IMR-90 (cell line): ENCODE measurements around the gene KAZN.

ENCODE experiments used
- BHLHE40 ChIP-seq: fragments of 150-350 bp; IDR thresholded peaks from 2 replicates; pipeline ENCODE4 v1.6.1; 2016; ENCODE audit warnings: mild to moderate bottlenecking, low read depth, low read length
- CEBPB ChIP-seq: IDR thresholded peaks from 2 replicates; pipeline ENCODE4 v1.6.1; 2012; ENCODE audit warnings: low read depth, low read length, improper control_type of control experiment
- CHD1 ChIP-seq: IDR thresholded peaks from 2 replicates; pipeline ENCODE4 v1.6.1; 2012; ENCODE audit warnings: low read depth, low read length, improper control_type of control experiment
- CTCF ChIP-seq: conservative IDR thresholded peaks from 2 replicates; pipeline ENCODE4 v1.5.1; 2012; ENCODE audit warnings: mild to moderate bottlenecking, low read depth, low read length, improper control_type of control experiment
- ELK1 ChIP-seq: fragments of 150-350 bp; IDR thresholded peaks from 2 replicates; pipeline ENCODE4 v1.6.1; 2016; ENCODE audit warnings: low read depth, mild to moderate bottlenecking, low read length, moderate library complexity, borderline replicate concordance
- FOS ChIP-seq: fragments of 150-350 bp; IDR thresholded peaks from 2 replicates; pipeline ENCODE4 v1.6.1; 2016; ENCODE audit warnings: low read depth, low read length
- MAFK ChIP-seq: IDR thresholded peaks from 2 replicates; pipeline ENCODE4 v1.6.1; 2012; ENCODE audit warnings: low read depth, low read length, improper control_type of control experiment
- NFE2L2 ChIP-seq: fragments of 150-350 bp; IDR thresholded peaks from 2 replicates; pipeline ENCODE4 v1.6.1; 2016; ENCODE audit warnings: low read depth, mild to moderate bottlenecking, low read length
- POLR2A ChIP-seq: IDR thresholded peaks from 2 replicates; pipeline ENCODE4 v1.6.1; 2012; ENCODE audit warnings: mild to moderate bottlenecking, low read depth, low read length
- RCOR1 ChIP-seq: IDR thresholded peaks from 2 replicates; pipeline ENCODE4 v1.6.1; 2012; ENCODE audit warnings: mild to moderate bottlenecking, low read length, improper control_type of control experiment; ENCODE audit not compliant: insufficient replicate concordance
- RFX5 ChIP-seq: IDR thresholded peaks from 2 replicates; pipeline ENCODE4 v1.8.0; 2012; ENCODE audit warnings: low read depth, mild to moderate bottlenecking, low read length, moderate library complexity
- SMC3 ChIP-seq: fragments of 150-350 bp; IDR thresholded peaks from 2 replicates; pipeline ENCODE4 v1.6.1; 2016; ENCODE audit warnings: low read depth, mild to moderate bottlenecking, antibody characterized with exemption, low read length, moderate library complexity
- USF2 ChIP-seq: fragments of 150-350 bp; IDR thresholded peaks from 2 replicates; pipeline ENCODE4 v1.6.1; 2017; ENCODE audit warnings: mild to moderate bottlenecking, antibody characterized with exemption, low read length, low read depth

GRCh38 chr1:14624941-14625340, 26.5 kb downstream of the KAZN start:
- TF ChIP-seq CTCF = no peak
- TF ChIP-seq RCOR1 = no peak
- no peak for TF ChIP-seq USF2
- no peak for TF ChIP-seq POLR2A
- TF ChIP-seq MAFK = no peak
- no peak for TF ChIP-seq FOS
- no peak for TF ChIP-seq SMC3
- no peak for TF ChIP-seq CEBPB
- TF ChIP-seq ELK1 = no peak
- no peak for TF ChIP-seq NFE2L2
- no peak for TF ChIP-seq BHLHE40
- no peak for TF ChIP-seq RFX5
- no peak for TF ChIP-seq CHD1
